ENCODE measurements around the gene SP4. TPM values are rescaled to one million over a fixed set of nuclear protein-coding genes. Genes with fewer than 3 reads are reported as not detected.

Gene SP4
- total RNA-seq, result 5.2 and 5.4 TPM in 2 replicates

DNA sequence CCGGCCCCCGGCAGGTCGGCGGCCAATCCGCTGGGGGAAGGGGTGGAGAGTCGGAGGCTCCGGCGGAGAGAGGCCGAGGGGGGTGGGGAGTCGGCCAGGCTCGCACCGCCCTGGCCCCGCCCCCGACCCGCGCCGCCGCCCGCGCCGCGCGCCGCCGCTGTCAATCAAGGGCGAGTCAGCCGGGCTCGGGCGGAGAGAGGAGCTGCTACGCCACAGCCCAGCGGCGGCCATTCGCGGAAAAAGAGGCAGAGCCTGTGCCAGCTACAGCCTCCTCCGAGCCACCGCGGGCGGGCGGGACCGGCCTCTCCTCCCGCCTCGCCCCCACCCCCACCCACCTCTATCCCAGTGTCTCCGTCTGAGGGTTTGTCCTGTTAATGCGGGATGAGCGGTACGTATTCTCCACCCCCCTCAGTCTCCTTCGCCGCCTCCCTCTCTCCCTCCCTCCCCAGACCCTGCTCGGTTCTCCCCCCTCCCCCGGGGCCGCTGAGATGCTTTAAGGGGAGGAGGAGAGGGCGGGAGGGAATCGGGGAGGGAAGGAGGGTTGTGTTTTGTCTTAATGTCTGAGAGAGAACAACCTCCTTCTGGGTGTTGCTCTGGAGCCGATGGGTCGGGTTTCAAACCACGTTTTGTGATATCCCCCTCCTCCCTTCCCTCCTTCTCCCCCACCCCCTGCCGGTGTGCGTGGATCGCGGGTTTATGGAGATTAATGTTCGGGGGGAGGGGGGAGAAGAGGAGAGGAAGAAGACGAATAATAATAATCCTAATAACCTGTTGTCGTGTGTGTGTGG is at the start of gene SP4:
Gene SP4 (plus strand): TSS at position 213 of the 788 bp plus-strand sequence. CDS start 169 bp downstream, at position 382.
- peak; percentile 29 for DNase-seq (ENCODE audit: extremely low read depth, low read depth, low spot score)

DNA sequence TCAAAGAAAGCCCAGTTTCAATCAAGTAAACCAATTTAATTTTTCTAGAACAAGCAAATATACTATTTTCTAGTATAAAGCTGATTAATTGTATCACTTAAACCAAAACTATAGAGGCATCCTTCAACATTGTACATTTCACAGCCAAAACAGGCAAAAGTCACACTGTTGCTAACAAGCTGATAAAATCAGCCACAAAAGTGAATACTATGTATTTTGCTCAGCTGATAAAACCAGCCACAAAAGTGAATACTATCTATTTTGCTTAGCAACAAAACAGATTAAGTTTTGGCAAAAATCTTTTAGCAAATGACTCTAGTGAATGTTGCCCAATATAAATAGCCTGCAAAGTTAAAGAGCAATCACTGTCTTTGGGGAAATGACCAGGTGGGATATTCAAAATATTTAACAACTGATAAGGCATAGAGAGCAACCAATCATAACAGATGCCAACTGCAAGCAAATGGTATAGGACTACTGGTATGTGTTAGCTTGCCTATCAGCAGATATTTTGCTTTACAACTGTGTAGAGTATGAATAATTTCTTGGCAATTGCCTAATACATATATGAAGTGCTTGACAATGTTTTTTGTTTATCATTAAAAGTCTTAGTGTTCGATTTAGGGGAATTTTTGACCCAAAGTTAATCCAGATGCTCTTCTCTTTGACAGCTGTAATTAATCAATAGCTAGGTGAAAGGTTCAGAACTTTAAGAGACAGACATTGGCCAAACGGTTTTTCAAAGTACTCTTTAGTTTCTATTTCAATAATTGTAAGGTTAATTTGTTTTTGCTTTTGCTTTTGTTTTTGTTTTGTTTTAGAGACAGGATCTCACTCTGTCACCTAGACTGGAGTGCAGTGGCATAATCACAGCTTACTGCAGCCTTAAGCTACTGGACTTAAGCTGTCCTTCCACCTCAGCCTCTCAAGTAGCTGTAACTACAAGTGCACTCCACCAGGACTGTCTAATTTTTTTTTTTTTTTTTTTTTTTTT is 44.4 kb upstream of the SP4 start:
- no peak for DNase-seq (ENCODE audit: extremely low read depth, low read depth, low spot score)

DNA sequence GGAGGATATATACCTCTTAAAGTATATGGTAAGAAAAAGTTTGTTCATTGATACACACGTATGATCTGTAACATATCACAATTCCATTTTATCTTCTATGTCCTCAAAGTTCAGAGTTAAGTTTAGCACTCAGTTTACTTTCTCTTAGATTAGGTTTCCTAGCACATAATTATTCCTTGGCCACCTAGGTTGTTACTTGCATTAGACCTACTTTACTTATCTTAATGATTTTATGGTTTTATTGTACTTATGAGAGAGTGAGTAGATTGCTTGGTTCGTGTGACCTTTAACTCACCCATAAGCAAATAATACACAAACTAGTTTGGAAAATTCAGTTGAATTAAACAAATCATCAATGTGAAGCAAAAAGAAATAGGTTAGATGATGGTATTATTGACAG is 33.9 kb upstream of the SP4 start:
- no peak for DNase-seq (ENCODE audit: extremely low read depth, low read depth, low spot score)

- DNase-seq (ENCODE audit: extremely low read depth, low read depth, low spot score), result no peak
These were observed 25.9 kb upstream of the SP4 start for GRCh38 chr7:21401944-21402343.

DNA sequence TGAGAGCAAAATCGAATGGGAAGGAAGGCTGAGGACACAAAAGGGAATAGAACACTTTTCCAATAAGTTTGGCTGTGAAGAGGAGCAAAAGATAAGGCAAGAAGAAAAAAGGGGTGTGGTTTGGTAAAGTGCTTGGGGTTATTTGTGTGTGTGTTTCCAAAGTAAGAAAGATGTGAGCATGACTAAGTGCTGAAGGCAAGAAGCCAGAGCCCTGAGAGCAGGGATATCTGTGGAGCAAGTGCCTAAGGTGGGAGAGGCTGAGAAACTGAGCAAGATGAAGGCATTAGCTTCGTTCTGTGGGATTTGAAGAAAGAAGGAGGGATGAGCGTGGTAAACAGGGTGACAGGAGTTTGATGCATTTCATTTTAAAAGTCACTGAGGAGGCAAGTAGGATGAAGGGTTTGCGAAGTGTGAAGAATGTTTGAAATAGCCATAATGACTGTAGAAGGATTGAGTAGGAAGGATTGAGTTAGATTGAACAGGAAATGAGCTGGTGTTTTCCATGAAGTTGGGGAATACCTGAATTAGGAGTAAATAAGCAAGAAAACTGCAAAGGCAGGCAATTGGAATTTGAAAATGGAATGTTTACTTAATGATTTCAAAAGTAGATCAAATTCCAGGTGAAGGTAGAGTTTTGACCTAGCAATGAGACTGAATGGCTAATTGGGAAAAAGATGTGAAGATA is 19.9 kb upstream of the SP4 start:
- no peak for DNase-seq (ENCODE audit: extremely low read depth, low read depth, low spot score)

GRCh38 chr7:21408481-21408820 is 19.4 kb upstream of the SP4 start:
- DNase-seq (ENCODE audit: extremely low read depth, low read depth, low spot score), result no peak

GRCh38 chr7:21412410-21412851 is 15.5 kb upstream of the SP4 start:
- no peak for DNase-seq (ENCODE audit: extremely low read depth, low read depth, low spot score)

DNA sequence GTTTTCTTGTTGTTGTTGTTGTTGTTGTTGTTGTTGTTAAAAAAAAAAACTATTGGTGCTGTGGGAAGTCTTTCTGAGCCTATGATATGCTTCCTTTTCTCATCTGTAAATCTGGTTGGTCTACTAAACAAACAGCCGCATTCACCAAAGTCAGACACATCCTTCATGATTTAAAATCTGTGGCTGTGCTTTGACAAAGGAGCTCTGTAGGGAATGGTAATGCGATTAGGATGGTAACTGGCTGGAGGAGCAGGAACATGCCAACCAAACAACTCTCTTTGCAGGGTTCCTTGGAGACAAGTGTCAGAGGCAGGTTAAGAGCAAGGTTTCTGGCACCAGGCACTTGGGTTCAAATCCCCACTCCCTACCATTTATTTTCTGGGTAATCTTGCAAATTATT is 14.9 kb upstream of the SP4 start:
- no peak for DNase-seq (ENCODE audit: extremely low read depth, low read depth, low spot score)

DNA sequence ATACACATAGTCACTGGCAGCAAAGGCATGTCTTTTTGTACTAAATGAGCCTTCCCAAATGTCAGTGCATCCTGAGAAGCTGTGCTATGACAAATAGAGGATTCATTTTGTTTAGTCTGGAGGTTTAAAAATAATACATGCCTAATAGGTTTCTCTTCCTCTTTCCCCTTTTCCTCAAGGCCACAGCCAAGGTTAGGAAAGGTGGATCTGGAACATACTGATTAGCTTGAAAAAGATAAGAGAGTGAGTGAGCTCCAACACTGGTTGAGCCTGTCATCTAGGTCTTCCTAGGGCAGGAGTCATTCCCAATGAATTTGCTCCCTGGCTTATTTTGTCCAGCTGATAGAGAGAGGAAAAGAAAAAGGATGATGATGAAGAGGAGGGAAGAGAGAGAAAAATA is 14.4 kb upstream of the SP4 start:
- DNase-seq (ENCODE audit: extremely low read depth, low read depth, low spot score), result no peak

GRCh38 chr7:21414795-21415393 is 13.0 kb upstream of the SP4 start:
- DNase-seq (ENCODE audit: extremely low read depth, low read depth, low spot score), result no peak

- DNase-seq (ENCODE audit: extremely low read depth, low read depth, low spot score), result no peak
These were observed 10.2 kb upstream of the SP4 start for GRCh38 chr7:21417647-21418046.

- no peak for DNase-seq (ENCODE audit: extremely low read depth, low read depth, low spot score)
These were observed 5.1 kb upstream of the SP4 start for GRCh38 chr7:21422751-21423150.

DNA sequence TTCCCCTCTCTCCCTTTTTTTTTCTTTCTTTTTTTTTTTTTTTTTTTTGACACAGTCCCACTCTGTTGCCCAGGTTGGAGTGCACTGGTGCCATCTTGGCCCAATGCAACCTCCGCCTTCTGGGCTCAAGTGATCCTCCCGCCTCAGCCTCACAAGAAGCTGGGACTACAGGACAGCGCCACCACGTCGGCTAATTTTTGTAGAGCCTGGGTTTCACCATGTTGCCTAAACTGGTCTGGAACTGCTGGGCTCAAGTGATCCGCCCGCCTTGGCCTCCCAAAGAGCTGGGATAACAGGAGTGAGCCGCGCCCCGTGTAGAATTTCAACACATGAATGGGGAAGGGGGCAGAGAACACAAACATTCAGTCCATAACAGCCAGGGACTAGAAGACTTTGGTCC is 2.6 kb upstream of the SP4 start:
- no peak for DNase-seq (ENCODE audit: extremely low read depth, low read depth, low spot score)

GRCh38 chr7:21426286-21427181 is 1.3 kb upstream of the SP4 start:
- no peak for DNase-seq (ENCODE audit: extremely low read depth, low read depth, low spot score)

DNA sequence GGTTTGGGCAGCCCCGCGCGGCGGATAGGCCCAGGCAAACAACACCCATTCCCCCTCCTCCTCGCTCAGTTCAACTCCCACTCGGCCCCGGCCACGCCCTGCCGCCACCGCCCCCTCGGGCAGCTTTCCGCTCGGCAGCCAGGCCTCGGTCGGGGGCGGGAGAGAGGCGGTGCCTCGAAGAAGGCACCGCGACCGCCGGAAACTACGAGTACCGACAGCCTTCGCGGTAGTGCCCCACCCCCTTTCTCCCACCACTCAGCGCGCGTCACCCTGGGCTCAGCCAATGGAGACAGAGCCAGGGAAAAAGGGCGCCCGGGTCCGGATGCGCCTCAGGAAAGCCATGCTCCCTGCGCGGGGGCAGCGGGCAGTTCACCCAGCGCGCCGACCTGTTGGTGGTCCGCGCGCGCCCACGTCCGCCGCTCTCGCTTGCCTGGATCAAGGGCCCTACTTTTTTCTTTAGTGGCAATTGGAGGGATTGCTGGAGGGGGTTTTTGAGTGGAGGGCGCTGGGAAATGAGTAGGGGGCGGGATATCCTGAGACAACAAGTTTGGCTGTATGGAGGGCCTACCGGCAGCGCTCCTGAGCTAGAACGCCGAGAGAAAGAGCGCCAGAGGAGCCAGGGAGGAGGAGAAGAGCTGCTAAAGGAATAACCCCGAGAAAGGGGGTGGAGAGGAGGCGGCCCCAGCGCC is 557 bp upstream of the SP4 start:
- DNase-seq (ENCODE audit: extremely low read depth, low read depth, low spot score), result peak; percentile 72

DNA sequence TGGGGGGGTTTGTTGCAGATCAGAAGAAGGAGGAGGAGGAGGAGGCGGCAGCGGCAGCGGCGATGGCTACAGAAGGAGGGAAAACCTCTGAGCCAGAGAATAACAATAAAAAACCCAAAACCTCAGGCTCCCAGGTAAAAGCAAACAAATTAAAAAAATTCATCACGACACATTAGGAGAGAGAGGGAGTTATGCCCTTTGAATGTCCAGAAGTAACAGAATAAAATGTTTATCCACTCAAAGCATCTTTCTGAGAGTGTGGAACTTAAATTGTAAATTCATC is 717 bp downstream of the SP4 start:
- DNase-seq (ENCODE audit: extremely low read depth, low read depth, low spot score), result no peak

DNA sequence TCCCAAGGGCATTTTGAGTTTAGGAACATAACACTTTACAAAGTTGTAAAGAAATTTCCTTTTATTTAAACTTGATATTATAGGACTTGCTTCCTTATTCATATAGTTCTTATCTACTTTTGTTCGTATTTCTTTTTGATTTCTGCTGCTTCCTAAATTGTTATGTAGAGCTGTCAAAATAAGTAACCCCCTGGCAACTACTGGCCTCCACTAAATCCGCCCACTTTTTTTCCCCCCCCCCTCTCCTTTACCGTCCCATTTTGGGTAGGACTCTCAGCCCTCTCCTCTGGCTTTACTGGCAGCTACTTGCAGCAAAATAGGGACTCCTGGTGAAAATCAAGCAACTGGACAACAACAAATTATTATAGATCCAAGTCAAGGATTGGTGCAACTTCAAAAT is 1.1 kb downstream of the SP4 start:
- DNase-seq (ENCODE audit: extremely low read depth, low read depth, low spot score), result no peak

GRCh38 chr7:21429786-21430574 is 2.1 kb downstream of the SP4 start:
- no peak for DNase-seq (ENCODE audit: extremely low read depth, low read depth, low spot score)

DNA sequence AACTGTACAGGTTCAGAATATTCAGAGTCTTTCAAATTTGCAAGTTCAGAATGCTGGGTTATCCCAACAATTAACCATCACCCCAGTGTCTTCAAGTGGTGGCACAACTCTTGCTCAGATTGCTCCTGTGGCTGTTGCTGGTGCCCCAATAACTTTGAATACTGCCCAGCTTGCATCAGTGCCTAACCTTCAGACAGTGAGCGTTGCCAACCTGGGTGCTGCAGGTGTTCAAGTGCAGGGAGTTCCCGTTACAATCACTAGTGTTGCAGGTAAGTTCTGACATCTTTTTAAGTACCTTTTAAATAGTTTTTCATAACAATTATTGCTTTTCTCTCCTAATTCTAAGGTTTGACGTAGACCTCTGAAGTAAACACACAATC is 2.7 kb downstream of the SP4 start:
- no peak for DNase-seq (ENCODE audit: extremely low read depth, low read depth, low spot score)
